A549 (cell line): ENCODE measurements around the gene IP6K1. TPM values are rescaled to one million over a fixed set of nuclear protein-coding genes. Genes with fewer than 3 reads are reported as not detected.

ENCODE experiments used
- ATAC-seq, 2 experiments: fragments of 200-7000 bp in 1 of 2; fragments of >200 bp in 1 of 2; cut with Nextera tagmentation in 1 of 2; cut with Tn5 transposase in 1 of 2; 3 replicates each; pipeline versions ENCODE4 v1.8.0 to v1.9.1; 2018 to 2020; ENCODE audit warnings: mild to moderate bottlenecking in 1 of 2, moderate library complexity in 1 of 2
- CTCF ChIA-PET: fragments of 300-600 bp; sonication (Branson Sonifier 250); formaldehyde crosslinking; extraction: SDS; loops from one replicate; lab custom pipeline; 2021; ENCODE audit warnings: antibody characterized with exemption, inconsistent platforms; lab: Yijun Ruan, JAX
- POLR2A ChIA-PET: fragments of 350-600 bp; formaldehyde crosslinking; extraction: SDS; loops from one replicate; lab custom pipeline; 2021; ENCODE audit warnings: antibody characterized with exemption, inconsistent platforms; lab: Yijun Ruan, JAX
- DNase-seq, 2 experiments: peaks; one replicate each; pipeline versions ENCODE4 v3.0.0 to v3.0.0-alpha.2; 2011 to 2016; ENCODE audit warnings: low read depth in 1 of 2, low spot score in 1 of 2
- FAIRE-seq: peaks from 2 replicates; lab custom pipeline; 2011; peaks lifted over from hg19 to GRCh38; lab: Jason Lieb, UNC
- H3K27ac ChIP-seq, 2 experiments: fragments of >200 bp; sonication (Bioruptor Twin); formaldehyde crosslinking; 3 replicates each; pipeline ENCODE4 v1.5.1; 2016 to 2017
- H3K4me1 ChIP-seq: fragments of >200 bp; sonication (Bioruptor Twin); formaldehyde crosslinking; 3 replicates; pipeline ENCODE4 v1.6.1; 2016
- H3K4me2 ChIP-seq: fragments of >200 bp; sonication (Bioruptor Twin); formaldehyde crosslinking; 3 replicates; pipeline ENCODE4 v1.6.1; 2016
- H3K4me3 ChIP-seq: fragments of >200 bp; sonication (Bioruptor Twin); formaldehyde crosslinking; 3 replicates; pipeline ENCODE4 v1.5.1; 2016
- H3K9me3 ChIP-seq: fragments of >200 bp; sonication (Bioruptor Twin); formaldehyde crosslinking; 3 replicates; pipeline ENCODE4 v1.6.1; 2016
- ATOH8 ChIP-seq: fragments of 250-450 bp; sonication (Bioruptor Pico); IDR thresholded peaks from 2 replicates; pipeline ENCODE4 v1.5.0; 2020; ENCODE audit warnings: low read depth, mild to moderate bottlenecking, moderate library complexity
- BCL3 ChIP-seq: fragments of >200 bp; sonication (Bioruptor Twin); formaldehyde crosslinking; IDR thresholded peaks from 3 replicates; pipeline ENCODE4 v1.6.1; 2016
- CBX8 ChIP-seq: fragments of 200-600 bp; sonication (generic); IDR thresholded peaks from 2 replicates; pipeline ENCODE4 v1.6.1; 2016
- CEBPB ChIP-seq, 2 experiments: fragments of >200 bp in 1 of 2; sonication (Bioruptor Twin) in 1 of 2; formaldehyde crosslinking in 1 of 2; IDR thresholded peaks; 2 replicates each; pipeline ENCODE4 v1.6.1; 2012 to 2016
- CHD2 ChIP-seq: fragments of 150-350 bp; IDR thresholded peaks from 2 replicates; pipeline ENCODE4 v1.6.1; 2014; ENCODE audit warnings: low read length; ENCODE audit not compliant: partially characterized antibody
- CHD4 ChIP-seq: fragments of 200-600 bp; sonication (generic); IDR thresholded peaks from 2 replicates; pipeline ENCODE4 v1.6.1; 2016; ENCODE audit warnings: antibody characterized with exemption, mild to moderate bottlenecking, borderline replicate concordance
- CTCF ChIP-seq: fragments of >200 bp; sonication (Bioruptor Twin); formaldehyde crosslinking; IDR thresholded peaks from 3 replicates; pipeline ENCODE4 v1.5.1; 2016
- E2F6 ChIP-seq: IDR thresholded peaks from 2 replicates; pipeline ENCODE4 v1.6.1; 2012; ENCODE audit warnings: low read depth, borderline replicate concordance
- EHMT2 ChIP-seq: fragments of 200-600 bp; sonication (generic); IDR thresholded peaks from 2 replicates; pipeline ENCODE4 v1.6.1; 2016; ENCODE audit warnings: antibody characterized with exemption, low read depth, mild to moderate bottlenecking, moderate library complexity
- FOSL2 ChIP-seq, 2 experiments: fragments of 450-650 bp in 1 of 2; fragments of >200 bp in 1 of 2; sonication (Bioruptor Twin) in 1 of 2; formaldehyde crosslinking; IDR thresholded peaks; 2 replicates each; pipeline versions ENCODE4 v1.5.0 to v1.6.1; 2016 to 2020; ENCODE audit warnings: mild to moderate bottlenecking in 1 of 2, moderate library complexity in 1 of 2
- HES2 ChIP-seq: fragments of >200 bp; sonication (Bioruptor Twin); formaldehyde crosslinking; IDR thresholded peaks from 2 replicates; pipeline ENCODE4 v1.6.1; 2016
- HOXA7 ChIP-seq: fragments of 250-450 bp; sonication (Bioruptor Pico); IDR thresholded peaks from 2 replicates; pipeline ENCODE4 v1.5.0; 2020; ENCODE audit warnings: mild to moderate bottlenecking, moderate library complexity
- JUN ChIP-seq, 2 experiments: fragments of >200 bp; sonication (Bioruptor Twin); formaldehyde crosslinking; IDR thresholded peaks; 2 replicates in 1 of 2; 3 replicates in 1 of 2; pipeline ENCODE4 v1.6.1; 2016 to 2017
- KDM5A ChIP-seq: fragments of 200-600 bp; sonication (generic); IDR thresholded peaks from 2 replicates; pipeline ENCODE4 v1.6.1; 2016; ENCODE audit warnings: antibody characterized with exemption, mild to moderate bottlenecking
- NPAS2 ChIP-seq: fragments of 250-450 bp; sonication (Bioruptor Pico); IDR thresholded peaks from 2 replicates; pipeline ENCODE4 v1.8.0; 2022; ENCODE audit warnings: mild to moderate bottlenecking, moderate library complexity, borderline replicate concordance
- PHF8 ChIP-seq: fragments of 200-600 bp; sonication (generic); IDR thresholded peaks from 2 replicates; pipeline ENCODE4 v1.6.1; 2016; ENCODE audit warnings: low read depth, mild to moderate bottlenecking, antibody characterized with exemption, moderate library complexity, borderline replicate concordance
- RARB ChIP-seq: fragments of 250-450 bp; sonication (Bioruptor Pico); IDR thresholded peaks from 2 replicates; pipeline ENCODE4 v1.8.0; 2021; ENCODE audit warnings: mild to moderate bottlenecking, moderate library complexity
- RFX5 ChIP-seq: fragments of 450-650 bp; IDR thresholded peaks from 2 replicates; pipeline ENCODE4 v1.7.1; 2014; ENCODE audit warnings: antibody characterized with exemption, mild to moderate bottlenecking, moderate library complexity
- RNF2 ChIP-seq: fragments of 200-600 bp; sonication (generic); IDR thresholded peaks from 2 replicates; pipeline ENCODE4 v1.6.1; 2016; ENCODE audit warnings: low read depth, mild to moderate bottlenecking, antibody characterized with exemption, moderate library complexity, borderline replicate concordance
- SMC3 ChIP-seq: fragments of >200 bp; sonication (Bioruptor Twin); formaldehyde crosslinking; IDR thresholded peaks from 3 replicates; pipeline ENCODE4 v1.6.1; 2018; ENCODE audit warnings: inconsistent platforms
- TP53 ChIP-seq: fragments of 250-450 bp; sonication (Bioruptor Pico); IDR thresholded peaks from 2 replicates; pipeline ENCODE4 v1.5.0; 2021; ENCODE audit warnings: mild to moderate bottlenecking, moderate library complexity
- USF2 ChIP-seq: fragments of 450-650 bp; IDR thresholded peaks from 2 replicates; pipeline ENCODE4 v1.6.1; 2014; ENCODE audit warnings: antibody characterized with exemption
- ZFP36 ChIP-seq: fragments of 450-650 bp; IDR thresholded peaks from 2 replicates; pipeline ENCODE4 v1.6.1; 2014; ENCODE audit warnings: borderline replicate concordance; ENCODE audit not compliant: partially characterized antibody
- ZNF302 ChIP-seq: fragments of 250-450 bp; sonication (Bioruptor Pico); IDR thresholded peaks from 2 replicates; pipeline ENCODE4 v1.9.0; 2021; ENCODE audit warnings: inconsistent platforms, mild to moderate bottlenecking, moderate library complexity
- WGBS: methylation state at CpG from one replicate; pipeline ENCODE4 v1.1.6; 2017; ENCODE audit errors: missing lambda C conversion rate; 5-methylcytosine and 5-hydroxymethylcytosine counted together
- polyA plus RNA-seq, 4 experiments: library from polyadenylated mRNA; depleted of rRNA in 3 of 4; stranded (reverse); fragments of >200 nt; fragmentation: RNase III in 1 of 4; extraction: RNeasy Plus Mini Kit Qiagen cat#74134 plus additional on column Dnase treatment in 1 of 4; gene quantifications; 2 replicates in 3 of 4; 3 replicates in 1 of 4; pipeline ENCODE4 v1.2.3, GENCODE V29; 2011 to 2017

IP6K1 gene
- polyA plus RNA-seq, 2 of the 4 experiments (the other 2 are of a cell fraction): 16.2 to 22.2 TPM

- POLR2A ChIA-PET: no interaction called here
- no peak for DNase-seq
- Histone ChIP-seq H3K4me2 (no peak overlapping the region), H3K9me3 (no peaks in the 10 kb centered on the region), H3K4me1 (no peaks in the 10 kb centered on the region), H3K4me3 (no peak overlapping the region), H3K27ac (no peak overlapping the region)
- ATAC-seq: no peak
- CTCF ChIA-PET: interaction anchor here (0.9 to 1.7 kb wide), 2 partner anchors 12 to 123 kb away, joined by 3 to 7 read pairs; no protein-coding TSS in a partner anchor
- TF ChIP-seq CHD4: no peak
- no peak for TF ChIP-seq HOXA7 (CRISPR knock-in tag)
- TF ChIP-seq FOSL2 (IDR thresholded peaks at IDR 0.05): no peak
- TF ChIP-seq FOSL2 (CRISPR knock-in tag; IDR thresholded peaks at IDR 0.05): no peak
- no peak for TF ChIP-seq JUN (IDR thresholded peaks at IDR 0.05)
- TF ChIP-seq KDM5A: no peak
- TF ChIP-seq TP53 (CRISPR knock-in tag): no peak
- TF ChIP-seq ATOH8 (CRISPR knock-in tag): no peak
- no peak for TF ChIP-seq E2F6
- TF ChIP-seq CHD2: no peak
- TF ChIP-seq USF2: no peak
- TF ChIP-seq CEBPB (IDR thresholded peaks at IDR 0.05): no peak
- TF ChIP-seq RARB (CRISPR knock-in tag): no peak
- no peak for FAIRE-seq
- WGBS: 98% methylated on average over 7 of the region's 13 CpGs
Observed at GRCh38 chr3:49715611-49716121, 70.7 kb downstream of the IP6K1 start.

- CTCF ChIA-PET: interaction anchor here (0.9 to 1.8 kb wide), 3 partner anchors 11 to 124 kb away, joined by 3 to 7 read pairs (median 5); no protein-coding TSS in a partner anchor
- H3K27ac ChIP-seq: no peak overlapping the region
- FAIRE-seq: no peak
- no peaks in the 10 kb centered on the region for H3K9me3 ChIP-seq
- no peak overlapping the region for H3K4me2 ChIP-seq
- WGBS: 100% methylated on average over 1 of the region's 13 CpGs
- no peak for ATAC-seq
- no peak overlapping the region for H3K4me3 ChIP-seq
- TF ChIP-seq FOSL2 (IDR thresholded peaks at IDR 0.05): no peak
- no peak for TF ChIP-seq FOSL2 (CRISPR knock-in tag; IDR thresholded peaks at IDR 0.05)
- no peak for TF ChIP-seq RARB (CRISPR knock-in tag)
- TF ChIP-seq RNF2: no peak
- TF ChIP-seq BCL3: no peak
- no peak for TF ChIP-seq EHMT2
- TF ChIP-seq NPAS2 (CRISPR knock-in tag): no peak
- TF ChIP-seq ZFP36: no peak
- TF ChIP-seq PHF8: no peak
- TF ChIP-seq HES2: no peak
- TF ChIP-seq SMC3: no peak
- no peak for TF ChIP-seq CTCF
- TF ChIP-seq RFX5: no peak
- no peak for TF ChIP-seq TP53 (CRISPR knock-in tag)
- TF ChIP-seq ZNF302 (CRISPR knock-in tag): no peak
- TF ChIP-seq CBX8: no peak
- no peak for DNase-seq
- POLR2A ChIA-PET: no interaction called here
- no peaks in the 10 kb centered on the region for H3K4me1 ChIP-seq
Observed at GRCh38 chr3:49714728-49715550, 71.4 kb downstream of the IP6K1 start.
